ENCODE data around the gene CPLX3. TPM values are rescaled to one million over a fixed set of nuclear protein-coding genes. Genes with fewer than 3 reads are reported as not detected.

The CPLX3 gene
- polyA plus RNA-seq, 1 donor from 2014 or later, result not detected

- H3K36me3 Mint-ChIP-seq, result peaks cover 4% of the 10 kb centered on the region
- H3K4me3 Mint-ChIP-seq, result peak overlapping the region in 3 of 4 donors; percentile 86 to 96 (median 93)
- H3K27ac Mint-ChIP-seq, result peak overlapping the region; percentile 83 to 92 (median 86)
- no peaks in the 10 kb centered on the region for H3K27me3 Mint-ChIP-seq
- H3K4me1 Mint-ChIP-seq, result peaks cover 40 to 60% (median 58%) of the 10 kb centered on the region in 3 donors
- peaks cover 0 to 2% (median 0%) of the 10 kb centered on the region in 3 donors for H3K9me3 Mint-ChIP-seq
Observed at GRCh38 chr15:74869372-74869725, 42.9 kb downstream of the CPLX3 start.

GRCh38 chr15:74869726-74870407 is 43.4 kb downstream of the CPLX3 start:
- Mint-ChIP-seq H3K4me1 (peaks cover 37 to 57% (median 56%) of the 10 kb centered on the region in 3 donors), H3K27me3 (no peaks in the 10 kb centered on the region), H3K36me3 (peaks cover 4% of the 10 kb centered on the region), H3K9me3 (peaks cover 0 to 2% (median 0%) of the 10 kb centered on the region in 3 donors), H3K27ac (peak overlapping the region; percentile 83 to 92 (median 86)), H3K4me3 (peak overlapping the region; percentile 84 to 96 (median 90))

GRCh38 chr15:74870436-74871215 is 44.2 kb downstream of the CPLX3 start:
- Mint-ChIP-seq H3K4me1 (peaks cover 37 to 53% (median 52%) of the 10 kb centered on the region in 3 donors), H3K27ac (peak overlapping the region; percentile 83 to 92 (median 86)), H3K36me3 (peaks cover 4% of the 10 kb centered on the region), H3K4me3 (peak overlapping the region; percentile 84 to 96 (median 90)), H3K9me3 (peaks cover 0 to 2% (median 0%) of the 10 kb centered on the region in 3 donors), H3K27me3 (no peaks in the 10 kb centered on the region)

DNA sequence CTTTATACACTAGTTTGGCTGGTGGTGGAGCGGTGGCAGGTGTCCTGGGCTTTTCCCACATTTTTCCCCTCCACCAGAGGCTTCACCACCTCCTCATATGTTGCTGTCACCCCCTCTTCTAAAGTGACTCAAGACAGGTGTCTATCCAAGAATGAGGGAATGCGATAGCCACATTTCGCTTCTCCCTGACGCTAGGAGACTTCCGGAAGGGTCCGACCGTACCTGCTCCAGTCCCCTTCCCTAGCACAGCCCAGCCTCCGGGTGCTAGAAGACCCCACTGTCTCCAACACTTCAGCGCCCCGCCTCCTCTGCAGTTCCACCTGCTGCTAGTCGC is 46.2 kb downstream of the CPLX3 start:
- Mint-ChIP-seq H3K9me3 (peaks cover 0 to 2% (median 0%) of the 10 kb centered on the region in 3 donors), H3K27ac (peak overlapping the region; percentile 75 to 97 (median 95)), H3K4me1 (peaks cover 31 to 37% (median 36%) of the 10 kb centered on the region in 3 donors), H3K4me3 (peak overlapping the region; percentile 89 to 98 (median 96)), H3K36me3 (peaks cover 4% of the 10 kb centered on the region), H3K27me3 (no peaks in the 10 kb centered on the region)

DNA sequence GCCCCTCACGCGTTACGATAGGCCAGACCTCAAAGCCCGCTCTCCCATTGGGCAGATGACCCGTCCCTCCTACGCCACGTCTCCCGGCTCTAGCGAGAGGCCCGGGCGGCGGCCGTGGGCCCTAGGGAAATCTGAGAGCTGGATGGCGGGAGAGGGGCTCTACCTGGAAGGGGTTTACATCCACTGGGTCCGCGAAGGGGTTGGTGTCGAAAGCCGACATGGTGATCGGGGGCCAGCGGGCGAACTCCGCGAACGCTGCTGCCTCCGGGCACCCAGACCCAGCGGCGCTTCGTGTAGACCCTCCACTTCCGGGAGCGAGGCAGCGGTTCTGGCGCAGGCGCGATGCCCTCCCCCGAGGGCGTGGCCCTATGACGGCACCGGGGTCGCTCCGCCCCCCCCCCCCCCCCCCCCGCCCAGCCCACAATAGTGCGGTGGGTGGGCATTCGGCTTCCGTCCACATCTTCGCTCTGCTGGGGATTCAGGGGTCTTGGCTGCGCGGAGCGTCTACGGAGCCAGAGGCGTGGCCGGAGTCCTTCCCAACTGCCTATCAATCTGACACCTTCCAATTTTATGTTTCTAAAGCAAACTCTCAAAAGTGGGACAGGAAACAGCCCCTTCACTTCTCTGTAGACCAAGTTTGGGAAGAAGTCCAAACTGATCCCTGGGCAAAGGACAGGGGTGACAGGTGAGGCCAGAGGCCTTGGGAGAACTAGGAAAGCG is 46.8 kb downstream of the CPLX3 start, which contains the start of gene SCAMP2:
TSS of gene SCAMP2 (minus strand) at position 330 of the 720 bp plus-strand sequence. CDS start at position 220, 110 bp downstream.
- Mint-ChIP-seq H3K4me3 (peak within 1 kb of the TSS; percentile 89 to 98 (median 96)), H3K36me3 (peaks cover 3% of the 10 kb centered on the region), H3K27ac (peak within 1 kb of the TSS; percentile 75 to 97 (median 95)), H3K27me3 (no peaks in the 10 kb centered on the region), H3K4me1 (peaks cover 28 to 32% (median 30%) of the 10 kb centered on the region in 3 donors), H3K9me3 (peaks cover 0 to under 1% (median 0%) of the 10 kb centered on the region in 3 donors)

DNA sequence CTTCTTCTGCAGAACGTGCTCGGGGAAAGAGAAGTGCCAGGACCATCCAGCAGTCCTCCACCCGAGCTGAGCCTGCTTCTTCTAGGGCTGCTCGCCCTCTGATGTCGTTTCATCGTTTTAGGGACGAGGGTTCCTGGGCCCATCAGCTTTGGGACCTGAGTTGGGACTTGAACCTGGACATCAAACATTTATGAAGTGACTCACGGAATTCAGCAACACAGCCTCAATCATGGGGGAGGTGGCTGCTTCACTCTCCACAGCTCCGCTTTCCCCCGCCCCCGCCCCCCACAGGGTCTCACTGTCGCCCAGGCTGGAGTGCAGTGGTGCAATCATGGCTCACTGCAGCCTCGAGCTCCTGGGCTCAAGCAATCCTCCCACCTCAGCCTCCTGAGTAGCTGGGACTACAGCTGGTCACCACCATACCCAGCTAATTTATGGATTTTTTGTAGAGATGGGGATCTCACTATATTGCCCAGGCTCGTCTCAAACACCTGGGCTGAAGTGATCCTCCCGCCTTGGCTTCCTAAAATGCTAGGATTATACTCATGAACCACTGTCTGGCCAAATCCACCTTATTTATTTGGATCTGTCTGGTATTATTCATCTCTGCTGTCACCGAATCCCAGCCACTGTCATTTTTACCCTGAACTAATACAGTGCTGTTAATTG is 47.5 kb downstream of the CPLX3 start:
- Mint-ChIP-seq H3K4me1 (peaks cover 26 to 27% (median 27%) of the 10 kb centered on the region in 3 donors), H3K27me3 (no peaks in the 10 kb centered on the region), H3K4me3 (peak overlapping the region; percentile 89 to 98 (median 96)), H3K9me3 (no peaks in the 10 kb centered on the region), H3K36me3 (no peaks in the 10 kb centered on the region), H3K27ac (peak overlapping the region in 2 of 3 donors; percentile 75 to 85)

GRCh38 chr15:74878273-74878672 is 51.8 kb downstream of the CPLX3 start:
- Mint-ChIP-seq H3K9me3 (no peaks in the 10 kb centered on the region), H3K36me3 (peaks cover under 1% of the 10 kb centered on the region), H3K27me3 (no peaks in the 10 kb centered on the region), H3K27ac (peak overlapping the region in 1 of 3 donors; percentile 35), H3K4me1 (peaks cover 0 to 2% (median 2%) of the 10 kb centered on the region in 3 donors), H3K4me3 (peak overlapping the region in 1 of 4 donors; percentile 57)

Other genes with a start within 250 kb of the CPLX3 start
- gene CLK3, start 210.8 kb upstream of the CPLX3 start, polyA plus RNA-seq, result 86.2 TPM
- gene EDC3, start 130.6 kb upstream of the CPLX3 start, polyA plus RNA-seq, result 18.5 TPM
- not detected for gene CYP1A1, start 101.1 kb upstream of the CPLX3 start, polyA plus RNA-seq
- not detected for gene CYP1A2, start 77.8 kb upstream of the CPLX3 start, polyA plus RNA-seq
- gene CSK, start 44.5 kb upstream of the CPLX3 start, polyA plus RNA-seq, result 214 TPM
- gene LMAN1L, start 13.8 kb upstream of the CPLX3 start, polyA plus RNA-seq, result not detected
- gene ULK3, start 16.5 kb downstream of the CPLX3 start, polyA plus RNA-seq, result 25.2 TPM
- gene SCAMP2, start 46.7 kb downstream of the CPLX3 start, polyA plus RNA-seq, result 157 TPM
- gene MPI, start 63.4 kb downstream of the CPLX3 start, polyA plus RNA-seq, result 43.0 TPM
- 42.7 TPM for gene FAM219B, start 80.2 kb downstream of the CPLX3 start, polyA plus RNA-seq
- 325 TPM for gene COX5A, start 111.4 kb downstream of the CPLX3 start, polyA plus RNA-seq
- 4.9 TPM for gene RPP25, start 130.1 kb downstream of the CPLX3 start, polyA plus RNA-seq
- gene SCAMP5, start 168.9 kb downstream of the CPLX3 start, polyA plus RNA-seq, result 0.24 TPM
- gene PPCDC, start 197.0 kb downstream of the CPLX3 start, polyA plus RNA-seq, result 12.6 TPM